Measurements from ENCODE around the gene TDRD1. TPM values are rescaled to one million over a fixed set of nuclear protein-coding genes. Genes with fewer than 3 reads are reported as not detected.

Gene TDRD1
- total RNA-seq, 2 experiments from 2014 or later = 0.05 to 0.16 TPM

DNA sequence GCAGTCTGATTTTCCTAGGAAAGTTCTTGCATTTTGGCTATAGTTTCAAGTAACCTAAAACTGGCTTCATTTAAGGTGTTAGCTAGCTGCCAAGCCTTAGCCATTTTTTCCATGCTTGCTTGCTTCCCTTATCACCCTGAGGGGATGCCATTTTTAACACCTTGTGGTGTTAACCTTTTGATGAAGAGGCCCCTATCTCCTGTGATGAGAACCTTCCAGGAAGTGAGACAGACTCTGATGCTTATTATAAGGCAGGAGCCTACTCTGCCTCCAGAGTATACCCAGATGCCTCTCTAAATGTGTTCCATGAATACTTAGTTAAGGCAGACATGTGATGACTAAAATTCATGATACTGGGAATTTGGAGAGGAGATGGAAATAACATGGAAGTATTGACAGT is 55.0 kb downstream of the TDRD1 start:
- Mint-ChIP-seq H3K27ac (no peak overlapping the region), H3K4me1 (ENCODE audit: low read depth) (peaks cover 18% of the 10 kb centered on the region), H3K36me3 (ENCODE audit: low read depth) (no peaks in the 10 kb centered on the region), H3K9me3 (no peaks in the 10 kb centered on the region), H3K27me3 (peaks cover 21% of the 10 kb centered on the region), H3K4me3 (no peak overlapping the region)
- TF ChIP-seq, protein P1, sequence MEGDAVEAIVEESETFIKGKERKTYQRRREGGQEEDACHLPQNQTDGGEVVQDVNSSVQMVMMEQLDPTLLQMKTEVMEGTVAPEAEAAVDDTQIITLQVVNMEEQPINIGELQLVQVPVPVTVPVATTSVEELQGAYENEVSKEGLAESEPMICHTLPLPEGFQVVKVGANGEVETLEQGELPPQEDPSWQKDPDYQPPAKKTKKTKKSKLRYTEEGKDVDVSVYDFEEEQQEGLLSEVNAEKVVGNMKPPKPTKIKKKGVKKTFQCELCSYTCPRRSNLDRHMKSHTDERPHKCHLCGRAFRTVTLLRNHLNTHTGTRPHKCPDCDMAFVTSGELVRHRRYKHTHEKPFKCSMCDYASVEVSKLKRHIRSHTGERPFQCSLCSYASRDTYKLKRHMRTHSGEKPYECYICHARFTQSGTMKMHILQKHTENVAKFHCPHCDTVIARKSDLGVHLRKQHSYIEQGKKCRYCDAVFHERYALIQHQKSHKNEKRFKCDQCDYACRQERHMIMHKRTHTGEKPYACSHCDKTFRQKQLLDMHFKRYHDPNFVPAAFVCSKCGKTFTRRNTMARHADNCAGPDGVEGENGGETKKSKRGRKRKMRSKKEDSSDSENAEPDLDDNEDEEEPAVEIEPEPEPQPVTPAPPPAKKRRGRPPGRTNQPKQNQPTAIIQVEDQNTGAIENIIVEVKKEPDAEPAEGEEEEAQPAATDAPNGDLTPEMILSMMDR (IDR thresholded peaks at IDR 0.05) = no peak
- ChIA-PET POLR2A (interaction anchor here (1.1 kb wide), 1 partner anchor 11 kb away, joined by 3 read pairs; no protein-coding TSS in a partner anchor), CTCF (interaction anchor here (0.7 kb wide), 1 partner anchor 70 kb away, joined by 3 read pairs; no protein-coding TSS in a partner anchor)
- ATAC-seq (peak; percentile 96), DNase-seq (peak; percentile 49)
- intact Hi-C loops (cut with micrococcal nuclease) = no loop called here

DNA sequence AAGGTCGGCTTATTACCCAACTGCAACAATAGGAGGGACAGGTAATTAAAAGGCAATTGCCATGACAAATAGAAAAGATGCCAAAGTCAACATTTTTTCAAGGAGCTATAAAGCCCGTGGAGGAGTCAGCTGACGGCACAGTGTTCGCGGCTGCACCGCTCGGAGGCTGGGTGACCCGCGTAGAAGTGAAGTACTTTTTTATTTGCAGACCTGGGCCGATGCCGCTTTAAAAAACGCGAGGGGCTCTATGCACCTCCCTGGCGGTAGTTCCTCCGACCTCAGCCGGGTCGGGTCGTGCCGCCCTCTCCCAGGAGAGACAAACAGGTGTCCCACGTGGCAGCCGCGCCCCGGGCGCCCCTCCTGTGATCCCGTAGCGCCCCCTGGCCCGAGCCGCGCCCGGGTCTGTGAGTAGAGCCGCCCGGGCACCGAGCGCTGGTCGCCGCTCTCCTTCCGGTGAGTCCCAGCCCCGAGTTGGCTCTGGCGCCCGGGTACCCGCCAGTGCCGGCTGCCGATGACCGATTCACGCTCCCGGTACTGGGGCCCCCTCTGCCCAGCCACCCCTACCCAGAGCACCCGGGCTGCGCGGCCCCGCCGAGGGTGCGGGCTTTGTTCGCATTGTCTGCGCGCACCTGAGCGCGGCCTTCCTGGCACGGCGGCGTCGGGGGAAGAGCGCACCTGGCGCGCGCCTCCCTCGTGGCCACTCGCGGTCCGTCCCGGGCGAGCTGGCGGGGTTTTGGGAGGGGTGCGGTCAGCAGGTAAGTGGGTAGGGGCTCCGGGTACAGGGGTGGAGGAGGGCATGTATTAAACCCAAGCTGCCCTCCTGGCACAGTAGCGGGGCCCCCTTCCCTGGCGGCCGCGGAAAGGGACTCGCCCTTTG is 60.2 kb downstream of the TDRD1 start, which contains the start of gene VWA2:
Gene VWA2 (plus strand): TSS at position 138 of the 877 bp plus-strand sequence. CDS start 9,460 bp downstream, outside the sequence.
- POLR2A ChIA-PET = interaction anchor here (1.3 kb wide), 1 partner anchor 65 kb away, joined by 4 read pairs; the partner anchor contains the start of gene CCDC186
- CTCF ChIA-PET = interaction anchor here (1.0 kb wide), 1 partner anchor 65 kb away, joined by 3 read pairs; no protein-coding TSS in a partner anchor
- peak; percentile 84 for ATAC-seq
- H3K27ac Mint-ChIP-seq = no peak within 1 kb of the TSS
- H3K4me1 Mint-ChIP-seq (ENCODE audit: low read depth) = peaks cover 11% of the 10 kb centered on the region
- H3K4me3 Mint-ChIP-seq = peak within 1 kb of the TSS; percentile 58
- no peaks in the 10 kb centered on the region for H3K36me3 Mint-ChIP-seq (ENCODE audit: low read depth)
- intact Hi-C loops (cut with micrococcal nuclease) = no loop called here
- TF ChIP-seq, protein P1 (IDR thresholded peaks at IDR 0.05) = peak; percentile 57
- H3K9me3 Mint-ChIP-seq = no peaks in the 10 kb centered on the region
- H3K27me3 Mint-ChIP-seq = peaks cover 42% of the 10 kb centered on the region
- DNase-seq = peak; percentile 68

DNA sequence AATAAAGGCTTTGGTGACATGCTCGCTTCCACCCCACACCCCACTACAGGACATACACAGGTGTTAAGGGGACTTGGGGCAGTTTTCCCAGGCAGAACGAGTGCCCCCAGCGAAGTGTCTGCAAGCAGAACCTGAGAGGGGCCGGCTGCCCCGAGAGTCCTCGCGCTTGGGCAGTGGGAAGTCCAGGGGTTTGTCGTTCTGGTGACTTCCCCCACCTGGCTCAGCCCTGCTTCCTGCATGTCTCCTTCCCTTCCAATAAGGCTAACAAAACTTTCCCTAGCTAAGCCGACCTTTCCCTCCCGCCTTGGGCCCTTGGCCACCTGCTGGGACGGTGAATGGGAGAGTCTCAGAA is 60.8 kb downstream of the TDRD1 start:
- Mint-ChIP-seq H3K4me1 (ENCODE audit: low read depth) (peaks cover 4% of the 10 kb centered on the region), H3K36me3 (ENCODE audit: low read depth) (no peaks in the 10 kb centered on the region), H3K27me3 (peaks cover 44% of the 10 kb centered on the region), H3K27ac (no peak overlapping the region), H3K9me3 (no peaks in the 10 kb centered on the region), H3K4me3 (peak overlapping the region; percentile 7)
- TF ChIP-seq, protein P1 (IDR thresholded peaks at IDR 0.05) = no peak
- DNase-seq (no peak), ATAC-seq (no peak)
- ChIA-PET CTCF (no interaction called here), POLR2A (interaction anchor here (1.3 kb wide), 1 partner anchor 66 kb away, joined by 4 read pairs; the partner anchor contains the start of gene CCDC186)
- intact Hi-C loops (cut with micrococcal nuclease) = no loop called here

DNA sequence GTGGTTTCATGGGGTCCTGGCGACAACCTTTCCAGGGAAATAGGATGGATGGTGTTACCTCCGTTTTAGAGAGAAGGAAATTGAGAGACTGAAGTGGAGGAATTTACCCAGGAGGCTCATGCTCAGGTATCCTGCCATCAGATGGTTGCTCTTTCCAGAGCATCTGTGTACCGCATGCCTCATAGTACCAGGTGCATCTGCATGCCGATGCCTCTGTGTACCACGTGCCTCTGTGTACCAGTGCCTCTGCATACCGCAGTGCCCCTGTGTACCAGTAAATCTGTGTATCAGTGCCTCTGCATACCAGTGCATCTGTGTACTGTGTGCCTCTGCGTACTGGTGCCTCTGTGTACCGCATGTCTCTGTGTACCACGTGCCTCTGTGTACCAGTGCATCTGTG is 63.1 kb downstream of the TDRD1 start:
- ChIA-PET CTCF (no interaction called here), POLR2A (no interaction called here)
- intact Hi-C loops (cut with micrococcal nuclease) = no loop called here
- Mint-ChIP-seq H3K27ac (no peak overlapping the region), H3K9me3 (no peaks in the 10 kb centered on the region), H3K4me3 (no peak overlapping the region), H3K4me1 (ENCODE audit: low read depth) (peaks cover 3% of the 10 kb centered on the region), H3K36me3 (ENCODE audit: low read depth) (no peaks in the 10 kb centered on the region), H3K27me3 (peaks cover 44% of the 10 kb centered on the region)
- DNase-seq (no peak), ATAC-seq (no peak)
- TF ChIP-seq, protein P1 (IDR thresholded peaks at IDR 0.05) = no peak

DNA sequence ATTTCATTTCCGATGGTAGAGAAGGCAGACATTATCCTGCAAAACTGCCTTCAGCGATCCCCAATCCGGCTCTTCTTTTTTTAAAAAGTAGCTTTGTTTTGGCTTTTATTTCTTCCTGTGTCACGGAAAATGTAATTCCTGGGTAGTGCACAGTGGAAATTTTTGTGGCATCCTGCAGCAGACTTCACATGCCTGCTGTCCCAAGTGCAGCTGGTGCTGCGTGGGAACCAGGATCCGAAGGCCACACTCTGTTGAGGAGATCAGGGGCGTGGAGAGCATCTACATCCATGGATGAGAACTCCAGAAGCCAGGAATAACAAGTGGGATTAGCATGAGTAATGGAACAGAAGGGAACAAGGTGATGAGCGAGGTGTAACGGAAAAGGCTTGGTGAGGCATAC is 64.5 kb downstream of the TDRD1 start:
- Mint-ChIP-seq H3K27ac (no peak overlapping the region), H3K9me3 (no peaks in the 10 kb centered on the region), H3K27me3 (peaks cover 38% of the 10 kb centered on the region), H3K36me3 (ENCODE audit: low read depth) (no peaks in the 10 kb centered on the region), H3K4me1 (ENCODE audit: low read depth) (peaks cover 3% of the 10 kb centered on the region), H3K4me3 (no peak overlapping the region)
- ChIA-PET CTCF (no interaction called here), POLR2A (no interaction called here)
- TF ChIP-seq, protein P1 (IDR thresholded peaks at IDR 0.05) = no peak
- ATAC-seq = no peak
- DNase-seq = no peak
- intact Hi-C loops (cut with micrococcal nuclease) = no loop called here
